ENCODE data around the gene HAO1. TPM values are rescaled to one million over a fixed set of nuclear protein-coding genes. Genes with fewer than 3 reads are reported as not detected.

Gene HAO1
- total and polyA plus RNA-seq, 2 of the 4 experiments (the other 2 are of a cell fraction): not detected

DNA sequence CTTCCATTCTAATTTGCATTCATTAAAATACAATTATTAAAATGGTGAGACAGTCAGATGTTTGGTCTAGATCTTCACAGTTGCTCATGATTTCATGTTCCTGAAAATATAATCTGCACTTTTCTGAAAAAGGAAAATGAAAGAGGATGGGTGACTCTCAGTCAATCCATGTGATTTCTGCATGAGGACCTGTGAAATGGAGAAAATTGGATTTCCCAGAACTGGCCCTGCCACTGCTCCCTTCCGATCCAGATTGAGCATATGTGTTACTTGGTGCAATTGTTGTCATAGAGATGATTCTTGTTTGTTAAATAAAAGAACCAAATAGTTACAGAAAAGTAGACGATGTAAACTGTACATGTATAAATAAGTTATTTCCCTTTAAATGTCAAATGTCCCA is 37.4 kb downstream of the HAO1 start:
- POLR2A ChIA-PET (ENCODE audit: unreplicated experiment): no interaction called here
- BruUV-seq (replicated peaks): no TSS peak
- no peak overlapping the region for H3K18ac ChIP-seq (ENCODE audit: low read depth, low read length)

More for the DNA sequence above, 37.4 kb downstream of the HAO1 start:
- H3K79me1 ChIP-seq (ENCODE audit: low read depth in 1 of 2, low read length in 2 of 2): no peaks in the 10 kb centered on the region
- H3K4me2 ChIP-seq (ENCODE audit: low read depth, low read length): no peak overlapping the region
- H3K9me3 ChIP-seq (ENCODE audit: control insufficient read depth, insufficient read depth, low read length): no peaks in the 10 kb centered on the region
- no peak overlapping the region for H4K91ac ChIP-seq (ENCODE audit: insufficient read depth, low read depth, low read length)
- DNase-seq (no peak), ATAC-seq (ENCODE audit: low read depth) (no peak)
- H3K27me3 ChIP-seq (ENCODE audit: control insufficient read depth, insufficient read depth, low read length): peaks cover 2% of the 10 kb centered on the region
- no peak overlapping the region for H2BK120ac ChIP-seq (ENCODE audit: low read depth, low read length)
- no peaks in the 10 kb centered on the region for H4K20me1 ChIP-seq (ENCODE audit: insufficient read depth, low read length)
- CTCF ChIA-PET: interaction anchor here (0.6 kb wide), 1 partner anchor 86 kb away, joined by 3 read pairs; no protein-coding TSS in a partner anchor
- no peak overlapping the region for H3K4ac ChIP-seq (ENCODE audit: low read depth, low read length)
- H4K8ac ChIP-seq (ENCODE audit: low read depth in 2 of 2, low read length in 2 of 2): no peak overlapping the region
- no peaks in the 10 kb centered on the region for H3K36me3 ChIP-seq (ENCODE audit: control insufficient read depth, insufficient read depth, low read length)
- WGBS, 2 experiments (ENCODE audit: extremely low coverage in 2 of 2, insufficient read length in 1 of 2): no CpG with 5 or more reads among the region's 2 CpGs
- H3K23ac ChIP-seq (ENCODE audit: low read depth, low read length): no peak overlapping the region
- no peak overlapping the region for H3K27ac ChIP-seq (ENCODE audit: insufficient read depth, low read length)
- intact Hi-C loops (cut with micrococcal nuclease): no loop called here
- in situ Hi-C loops (cut with MboI; ENCODE audit: low sequenced_read_pairs): no loop called here
- no peaks in the 10 kb centered on the region for H3K4me1 ChIP-seq (ENCODE audit: control insufficient read depth, insufficient read depth, low read length)
- H2BK5ac ChIP-seq (ENCODE audit: low read depth, low read length, poor library complexity, severe bottlenecking): no peak overlapping the region
- H2BK15ac ChIP-seq (ENCODE audit: low read depth, low read length): no peak overlapping the region
- H2AK5ac ChIP-seq (ENCODE audit: low read depth, low read length): no peak overlapping the region
- no peak overlapping the region for H2BK20ac ChIP-seq (ENCODE audit: low read depth, low read length)
- no peak overlapping the region for H4K5ac ChIP-seq (ENCODE audit: low read depth, low read length)
- H2AK9ac ChIP-seq (replicated peaks; ENCODE audit: low read depth, low read length, poor library complexity): no peak overlapping the region
- H3K4me3 ChIP-seq (ENCODE audit: insufficient read depth, low read depth, low read length): no peak overlapping the region
- no peaks in the 10 kb centered on the region for H3K9me1 ChIP-seq (ENCODE audit: insufficient read depth, low read length)
- no peak overlapping the region for H3K56ac ChIP-seq (ENCODE audit: extremely low read depth, insufficient read depth, low read length)
- H3K9ac ChIP-seq (ENCODE audit: low read depth, low read length): no peak overlapping the region
- no peak overlapping the region for H3K14ac ChIP-seq (replicated peaks; ENCODE audit: low read depth, low read length)
- H2AFZ ChIP-seq (replicated peaks; ENCODE audit: low read length, poor library complexity): no peak overlapping the region
- dilution Hi-C loops (cut with HindIII; ENCODE audit: low sequenced_read_pairs, unreplicated experiment): no loop called here
- TF ChIP-seq, protein P1, sequence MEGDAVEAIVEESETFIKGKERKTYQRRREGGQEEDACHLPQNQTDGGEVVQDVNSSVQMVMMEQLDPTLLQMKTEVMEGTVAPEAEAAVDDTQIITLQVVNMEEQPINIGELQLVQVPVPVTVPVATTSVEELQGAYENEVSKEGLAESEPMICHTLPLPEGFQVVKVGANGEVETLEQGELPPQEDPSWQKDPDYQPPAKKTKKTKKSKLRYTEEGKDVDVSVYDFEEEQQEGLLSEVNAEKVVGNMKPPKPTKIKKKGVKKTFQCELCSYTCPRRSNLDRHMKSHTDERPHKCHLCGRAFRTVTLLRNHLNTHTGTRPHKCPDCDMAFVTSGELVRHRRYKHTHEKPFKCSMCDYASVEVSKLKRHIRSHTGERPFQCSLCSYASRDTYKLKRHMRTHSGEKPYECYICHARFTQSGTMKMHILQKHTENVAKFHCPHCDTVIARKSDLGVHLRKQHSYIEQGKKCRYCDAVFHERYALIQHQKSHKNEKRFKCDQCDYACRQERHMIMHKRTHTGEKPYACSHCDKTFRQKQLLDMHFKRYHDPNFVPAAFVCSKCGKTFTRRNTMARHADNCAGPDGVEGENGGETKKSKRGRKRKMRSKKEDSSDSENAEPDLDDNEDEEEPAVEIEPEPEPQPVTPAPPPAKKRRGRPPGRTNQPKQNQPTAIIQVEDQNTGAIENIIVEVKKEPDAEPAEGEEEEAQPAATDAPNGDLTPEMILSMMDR (conservative IDR thresholded peaks at IDR 0.05; ENCODE audit: low read depth, low read length): no peak
- TF ChIP-seq NFE2L2 (IDR thresholded peaks at IDR 0.05; ENCODE audit: low read depth, low read length): no peak
- no peak for TF ChIP-seq MAZ (IDR thresholded peaks at IDR 0.05; ENCODE audit: borderline replicate concordance, low read depth, low read length)
- TF ChIP-seq RFX5 (IDR thresholded peaks at IDR 0.05; ENCODE audit: low read depth, low read length): no peak
- no peak for TF ChIP-seq MXI1 (IDR thresholded peaks at IDR 0.05; ENCODE audit: borderline replicate concordance, low read depth, low read length)
- no peak for TF ChIP-seq RCOR1 (IDR thresholded peaks at IDR 0.05; ENCODE audit: insufficient replicate concordance, low read length)
- no peak for TF ChIP-seq MAFK (IDR thresholded peaks at IDR 0.05; ENCODE audit: low read depth, low read length)
- no peak for TF ChIP-seq RAD21 (IDR thresholded peaks at IDR 0.05; ENCODE audit: low read length)
- TF ChIP-seq, protein P2, sequence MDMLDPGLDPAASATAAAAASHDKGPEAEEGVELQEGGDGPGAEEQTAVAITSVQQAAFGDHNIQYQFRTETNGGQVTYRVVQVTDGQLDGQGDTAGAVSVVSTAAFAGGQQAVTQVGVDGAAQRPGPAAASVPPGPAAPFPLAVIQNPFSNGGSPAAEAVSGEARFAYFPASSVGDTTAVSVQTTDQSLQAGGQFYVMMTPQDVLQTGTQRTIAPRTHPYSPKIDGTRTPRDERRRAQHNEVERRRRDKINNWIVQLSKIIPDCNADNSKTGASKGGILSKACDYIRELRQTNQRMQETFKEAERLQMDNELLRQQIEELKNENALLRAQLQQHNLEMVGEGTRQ (IDR thresholded peaks at IDR 0.05; ENCODE audit: low read depth, low read length): no peak
- TF ChIP-seq CHD1 (IDR thresholded peaks at IDR 0.05; ENCODE audit: low read depth, low read length): no peak
- no peak for TF ChIP-seq BHLHE40 (IDR thresholded peaks at IDR 0.05; ENCODE audit: low read depth, low read length)
- TF ChIP-seq, protein P3, sequence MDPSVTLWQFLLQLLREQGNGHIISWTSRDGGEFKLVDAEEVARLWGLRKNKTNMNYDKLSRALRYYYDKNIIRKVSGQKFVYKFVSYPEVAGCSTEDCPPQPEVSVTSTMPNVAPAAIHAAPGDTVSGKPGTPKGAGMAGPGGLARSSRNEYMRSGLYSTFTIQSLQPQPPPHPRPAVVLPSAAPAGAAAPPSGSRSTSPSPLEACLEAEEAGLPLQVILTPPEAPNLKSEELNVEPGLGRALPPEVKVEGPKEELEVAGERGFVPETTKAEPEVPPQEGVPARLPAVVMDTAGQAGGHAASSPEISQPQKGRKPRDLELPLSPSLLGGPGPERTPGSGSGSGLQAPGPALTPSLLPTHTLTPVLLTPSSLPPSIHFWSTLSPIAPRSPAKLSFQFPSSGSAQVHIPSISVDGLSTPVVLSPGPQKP (IDR thresholded peaks at IDR 0.05; ENCODE audit: borderline replicate concordance, low read depth, low read length): no peak
- TF ChIP-seq POLR2A (IDR thresholded peaks at IDR 0.05; ENCODE audit: low read depth, low read length): no peak
- no peak for TF ChIP-seq SMC3 (IDR thresholded peaks at IDR 0.05; ENCODE audit: low read depth, low read length)
- TF ChIP-seq CEBPB (IDR thresholded peaks at IDR 0.05; ENCODE audit: low read depth, low read length): no peak
- no peak for TF ChIP-seq FOS (IDR thresholded peaks at IDR 0.05; ENCODE audit: low read depth, low read length)

Measured in IMR-90 (cell line).